ENCODE data around the gene SMAD4.

Gene SMAD4

GRCh38 chr18:51020536-51020935, 9.5 kb upstream of the SMAD4 start:
- H3K9ac ChIP-seq (ENCODE audit: low read depth, low read length, poor library complexity, severe bottlenecking): no peak overlapping the region
- H3K9me3 ChIP-seq (ENCODE audit: insufficient read depth, low read depth, low read length): no peaks in the 10 kb centered on the region
- H3K4me3 ChIP-seq (ENCODE audit: low read length, poor library complexity, severe bottlenecking): no peak overlapping the region
- no peak overlapping the region for H2AFZ ChIP-seq (ENCODE audit: low read length)
- H3K27me3 ChIP-seq (ENCODE audit: insufficient read depth, low read length, poor library complexity, severe bottlenecking): no peaks in the 10 kb centered on the region
- no peaks in the 10 kb centered on the region for H3K79me2 ChIP-seq (ENCODE audit: insufficient read depth, low read length)
- no peaks in the 10 kb centered on the region for H3F3A ChIP-seq (ENCODE audit: low read depth)
- H3K36me3 ChIP-seq (ENCODE audit: insufficient read depth, low read length): no peaks in the 10 kb centered on the region
- H3K4me1 ChIP-seq (ENCODE audit: insufficient read depth, low read length, poor library complexity, severe bottlenecking): no peaks in the 10 kb centered on the region
- TF ChIP-seq EZH2phosphoT487 (IDR thresholded peaks at IDR 0.05; ENCODE audit: borderline replicate concordance) (no peak), CTCF (conservative IDR thresholded peaks at IDR 0.05; ENCODE audit: low read length) (no peak)
- no peak overlapping the region for H3K4me2 ChIP-seq (ENCODE audit: low read depth, low read length, poor library complexity, severe bottlenecking)
- H3K9me2 ChIP-seq (replicated peaks; ENCODE audit: low read depth, low read length): no peaks in the 10 kb centered on the region
- H4K20me1 ChIP-seq (ENCODE audit: insufficient read depth, low read length, poor library complexity, severe bottlenecking): no peaks in the 10 kb centered on the region

GRCh38 chr18:51021226-51021965, 8.6 kb upstream of the SMAD4 start:
- no peaks in the 10 kb centered on the region for H3K9me2 ChIP-seq (replicated peaks; ENCODE audit: low read depth, low read length)
- no peaks in the 10 kb centered on the region for H4K20me1 ChIP-seq (ENCODE audit: insufficient read depth, low read length, poor library complexity, severe bottlenecking)
- no peaks in the 10 kb centered on the region for H3K36me3 ChIP-seq (ENCODE audit: insufficient read depth, low read length)
- H3K79me2 ChIP-seq (ENCODE audit: insufficient read depth, low read length): no peaks in the 10 kb centered on the region
- H2AFZ ChIP-seq (ENCODE audit: low read length): no peak overlapping the region
- no peaks in the 10 kb centered on the region for H3F3A ChIP-seq (ENCODE audit: low read depth)
- H3K9me3 ChIP-seq (ENCODE audit: insufficient read depth, low read depth, low read length): no peaks in the 10 kb centered on the region
- H3K4me3 ChIP-seq (ENCODE audit: low read length, poor library complexity, severe bottlenecking): no peak overlapping the region
- H3K27me3 ChIP-seq (ENCODE audit: insufficient read depth, low read length, poor library complexity, severe bottlenecking): no peaks in the 10 kb centered on the region
- no peak overlapping the region for H3K4me2 ChIP-seq (ENCODE audit: low read depth, low read length, poor library complexity, severe bottlenecking)
- no peak overlapping the region for H3K9ac ChIP-seq (ENCODE audit: low read depth, low read length, poor library complexity, severe bottlenecking)
- no peak for TF ChIP-seq CTCF (conservative IDR thresholded peaks at IDR 0.05; ENCODE audit: low read length)
- H3K4me1 ChIP-seq (ENCODE audit: insufficient read depth, low read length, poor library complexity, severe bottlenecking): no peaks in the 10 kb centered on the region

- Histone ChIP-seq H3K4me2 (ENCODE audit: low read depth, low read length, poor library complexity, severe bottlenecking) (no peak overlapping the region), H3K4me3 (ENCODE audit: low read length, poor library complexity, severe bottlenecking) (no peak overlapping the region)
- TF ChIP-seq EZH2phosphoT487 (IDR thresholded peaks at IDR 0.05; ENCODE audit: borderline replicate concordance) (no peak), CTCF (conservative IDR thresholded peaks at IDR 0.05; ENCODE audit: low read length) (no peak)
Measured at GRCh38 chr18:51025512-51025911, 4.5 kb upstream of the SMAD4 start.

More at GRCh38 chr18:51025512-51025911, 4.5 kb upstream of the SMAD4 start:
- Histone ChIP-seq H2AFZ (ENCODE audit: low read length) (no peak overlapping the region), H3F3A (ENCODE audit: low read depth) (no peaks in the 10 kb centered on the region), H4K20me1 (ENCODE audit: insufficient read depth, low read length, poor library complexity, severe bottlenecking) (no peaks in the 10 kb centered on the region), H3K9me3 (ENCODE audit: insufficient read depth, low read depth, low read length) (no peaks in the 10 kb centered on the region), H3K79me2 (ENCODE audit: insufficient read depth, low read length) (peaks cover 22% of the 10 kb centered on the region), H3K9ac (ENCODE audit: low read depth, low read length, poor library complexity, severe bottlenecking) (no peak overlapping the region), H3K9me2 (replicated peaks; ENCODE audit: low read depth, low read length) (no peaks in the 10 kb centered on the region), H3K4me1 (ENCODE audit: insufficient read depth, low read length, poor library complexity, severe bottlenecking) (peaks cover 16% of the 10 kb centered on the region), H3K36me3 (ENCODE audit: insufficient read depth, low read length) (no peaks in the 10 kb centered on the region), H3K27me3 (ENCODE audit: insufficient read depth, low read length, poor library complexity, severe bottlenecking) (no peaks in the 10 kb centered on the region)
